AG04450 (cell line): ENCODE results near the gene MBTPS1. TPM values are rescaled to one million over a fixed set of nuclear protein-coding genes. Genes with fewer than 3 reads are reported as not detected.

Experiments
- CTCF ChIA-PET: fragments of 300-600, 350-600 bp; formaldehyde crosslinking; extraction: SDS; loops from one replicate; lab custom pipeline; 2022; ENCODE audit warnings: antibody characterized with exemption, inconsistent platforms; lab: Charles Lee
- POLR2A ChIA-PET: fragments of 350-600 bp; formaldehyde crosslinking; extraction: SDS; loops from one replicate; lab custom pipeline; 2021; ENCODE audit warnings: antibody characterized with exemption, inconsistent platforms; lab: Yijun Ruan, JAX
- DNase-seq: peaks from one replicate; pipeline ENCODE4 v3.0.0-alpha.2; 2011; ENCODE audit warnings: low read depth, low spot score
- H3K27ac ChIP-seq: one replicate; pipeline ENCODE4 v1.5.1; 2012; ENCODE audit warnings: low read depth, low read length, control low read depth
- H3K27me3 ChIP-seq: one replicate; pipeline ENCODE4 v1.6.0; 2012; ENCODE audit warnings: low read length; ENCODE audit not compliant: control insufficient read depth, insufficient read depth
- H3K4me3 ChIP-seq: 2 replicates; pipeline ENCODE4 v1.5.1; 2011; ENCODE audit warnings: mild to moderate bottlenecking, low read depth, low read length, control low read depth
- H3K9me3 ChIP-seq: 2 replicates; pipeline ENCODE4 v1.5.1; 2012; ENCODE audit warnings: low read length; ENCODE audit not compliant: control insufficient read depth, insufficient read depth
- CTCF ChIP-seq: IDR thresholded peaks from 2 replicates; pipeline ENCODE4 v1.5.1; 2011; ENCODE audit warnings: low read depth, low read length, control low read depth, inconsistent platforms
- polyA plus RNA-seq: library from polyadenylated mRNA; depleted of rRNA; stranded (reverse); fragments of >200 nt; gene quantifications from 2 replicates; pipeline ENCODE4 v1.2.3, GENCODE V29; 2011

MBTPS1 gene
- polyA plus RNA-seq, 1 experiment = 116 TPM

GRCh38 chr16:84072014-84072413, 44.7 kb downstream of the MBTPS1 start:
- ChIA-PET POLR2A (no interaction called here), CTCF (interaction anchor here (2.2 kb wide), 2 partner anchors 9 to 13 kb away, joined by 7 read pairs; no protein-coding TSS in a partner anchor)
- no peak overlapping the region for H3K4me3 ChIP-seq
- no peaks in the 10 kb centered on the region for H3K9me3 ChIP-seq
- no peak for TF ChIP-seq CTCF
- H3K27ac ChIP-seq = peak overlapping the region; percentile 31
- no peaks in the 10 kb centered on the region for H3K27me3 ChIP-seq
- DNase-seq = peak; percentile 11

GRCh38 chr16:84071121-84071520, 45.6 kb downstream of the MBTPS1 start:
- CTCF ChIA-PET = interaction anchor here (1.4 to 2.2 kb wide), 2 partner anchors 8 to 144 kb away, joined by 3 to 7 read pairs; no protein-coding TSS in a partner anchor
- no peak overlapping the region for H3K4me3 ChIP-seq

GRCh38 chr16:84069540-84069939, 47.2 kb downstream of the MBTPS1 start:
- CTCF ChIA-PET = interaction anchor here (0.6 to 1.9 kb wide), 8 partner anchors 15 to 415 kb away, joined by 3 to 6 read pairs (median 4); no protein-coding TSS in a partner anchor
- no peak for DNase-seq
- no peaks in the 10 kb centered on the region for H3K27me3 ChIP-seq
- H3K27ac ChIP-seq = no peak overlapping the region
- H3K4me3 ChIP-seq = no peak overlapping the region
- no peak for TF ChIP-seq CTCF
- POLR2A ChIA-PET = no interaction called here
- H3K9me3 ChIP-seq = no peaks in the 10 kb centered on the region

More at GRCh38 chr16:84071121-84071520, 45.6 kb downstream of the MBTPS1 start:
- DNase-seq = no peak
- H3K27ac ChIP-seq = no peak overlapping the region
- POLR2A ChIA-PET = no interaction called here
- TF ChIP-seq CTCF = no peak
- H3K27me3 ChIP-seq = no peaks in the 10 kb centered on the region
- no peaks in the 10 kb centered on the region for H3K9me3 ChIP-seq

GRCh38 chr16:84068783-84069462, 47.8 kb downstream of the MBTPS1 start:
- no peak for TF ChIP-seq CTCF
- H3K4me3 ChIP-seq = no peak overlapping the region
- DNase-seq = no peak
- H3K27me3 ChIP-seq = no peaks in the 10 kb centered on the region
- POLR2A ChIA-PET = no interaction called here
- H3K9me3 ChIP-seq = no peaks in the 10 kb centered on the region
- H3K27ac ChIP-seq = no peak overlapping the region
- CTCF ChIA-PET = interaction anchor here (0.6 to 2.2 kb wide), 5 partner anchors 16 to 415 kb away, joined by 3 to 6 read pairs (median 4); no protein-coding TSS in a partner anchor

- no peak for DNase-seq
- Histone ChIP-seq H3K27me3 (no peaks in the 10 kb centered on the region), H3K4me3 (no peak overlapping the region), H3K9me3 (no peaks in the 10 kb centered on the region), H3K27ac (no peak overlapping the region)
- no peak for TF ChIP-seq CTCF
- ChIA-PET CTCF (interaction anchor here (0.6 to 4.1 kb wide), 4 partner anchors 17 to 112 kb away, joined by 3 to 23 read pairs (median 4); no protein-coding TSS in a partner anchor), POLR2A (no interaction called here)
Measured at GRCh38 chr16:84068041-84068440, 48.7 kb downstream of the MBTPS1 start.
